A204.1 (cell line): ENCODE data around the gene F2RL2.

Experiments
- FAIRE-seq: peaks from 2 replicates; lab custom pipeline; 2012; peaks lifted over from hg19 to GRCh38; lab: Jason Lieb, UNC

Gene F2RL2

DNA sequence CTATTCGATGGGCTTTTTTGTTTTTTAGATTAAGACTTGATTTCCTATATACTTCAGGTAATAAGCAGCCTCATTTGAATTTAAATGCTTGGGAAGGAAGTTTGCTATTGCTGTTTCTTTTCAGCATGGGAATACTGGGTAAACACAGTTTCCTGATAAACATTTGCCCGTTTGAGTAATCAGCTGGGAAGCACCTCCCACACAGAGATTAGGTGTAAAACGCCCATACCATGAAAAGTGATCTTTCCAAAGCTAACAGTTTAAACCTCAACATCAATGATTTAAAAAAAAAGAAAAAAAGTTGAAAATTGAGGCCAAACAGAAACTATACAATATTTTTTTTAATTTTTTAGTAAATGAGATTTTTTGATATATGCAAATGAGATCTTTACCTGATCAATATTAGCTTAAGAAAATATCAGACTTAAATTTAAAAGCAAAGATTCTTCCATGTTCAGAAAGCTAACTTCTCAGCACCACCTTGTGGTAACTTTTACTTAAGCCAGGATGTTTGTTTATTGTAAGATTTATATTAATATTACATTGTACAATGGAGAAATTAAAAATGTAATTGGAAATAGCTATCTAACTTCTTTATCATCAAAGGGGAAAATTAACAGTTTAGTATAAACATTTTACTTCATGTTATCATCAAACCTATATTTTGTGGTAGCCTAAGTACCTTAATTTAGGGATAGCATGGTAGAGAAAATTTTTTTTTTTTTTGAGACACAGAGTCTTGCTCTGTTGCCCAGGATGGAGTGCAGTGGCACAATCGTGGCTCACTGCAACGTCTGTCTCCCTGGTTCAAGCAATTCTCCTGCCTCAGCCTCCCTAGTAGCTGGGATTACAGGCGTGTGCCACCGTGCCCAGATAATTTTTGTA, 39.8 kb downstream of the F2RL2 start:
- peak; percentile 96 for FAIRE-seq

DNA sequence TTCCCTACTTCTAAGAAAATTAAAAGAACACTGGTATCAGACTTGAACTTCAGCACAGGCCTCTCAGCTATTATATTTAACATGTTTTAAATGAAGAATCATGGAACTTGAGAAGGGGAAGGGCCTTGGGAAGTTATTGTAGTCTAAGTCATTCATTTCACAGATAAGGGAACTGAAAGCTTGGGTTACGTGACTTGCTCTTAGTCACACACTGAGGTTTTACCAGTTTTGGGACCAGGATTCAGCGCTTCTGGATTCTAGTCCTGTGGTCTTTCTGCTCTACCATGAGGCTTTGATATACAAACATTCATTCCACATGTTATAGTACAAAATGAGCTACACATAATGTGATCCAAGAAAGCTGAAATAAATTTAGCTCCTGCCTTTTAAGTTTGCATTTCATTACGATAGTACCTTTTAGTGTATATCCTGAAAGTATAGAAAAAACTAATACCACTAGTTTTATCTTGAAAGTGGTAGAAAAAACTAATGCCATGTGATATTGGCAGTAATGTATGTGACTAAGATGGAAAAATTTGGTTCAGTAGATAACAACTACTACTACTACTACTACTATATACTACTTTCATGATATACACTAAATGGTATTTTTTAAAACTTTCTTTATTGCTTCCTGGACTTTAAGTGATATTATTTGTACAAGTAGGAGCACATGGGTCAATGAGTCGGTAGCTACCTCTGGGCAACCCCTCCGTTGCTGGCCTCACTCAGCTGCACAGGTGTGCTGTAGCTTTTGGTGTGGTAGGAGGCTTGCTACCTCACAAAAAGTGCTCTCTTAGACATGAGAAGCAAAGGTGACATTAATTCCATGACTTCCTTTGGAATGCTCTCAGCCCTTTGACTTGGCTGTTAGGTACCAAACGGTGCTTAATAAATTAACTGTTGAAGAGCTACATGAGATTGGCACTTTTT, 40.7 kb downstream of the F2RL2 start:
- no peak for FAIRE-seq

DNA sequence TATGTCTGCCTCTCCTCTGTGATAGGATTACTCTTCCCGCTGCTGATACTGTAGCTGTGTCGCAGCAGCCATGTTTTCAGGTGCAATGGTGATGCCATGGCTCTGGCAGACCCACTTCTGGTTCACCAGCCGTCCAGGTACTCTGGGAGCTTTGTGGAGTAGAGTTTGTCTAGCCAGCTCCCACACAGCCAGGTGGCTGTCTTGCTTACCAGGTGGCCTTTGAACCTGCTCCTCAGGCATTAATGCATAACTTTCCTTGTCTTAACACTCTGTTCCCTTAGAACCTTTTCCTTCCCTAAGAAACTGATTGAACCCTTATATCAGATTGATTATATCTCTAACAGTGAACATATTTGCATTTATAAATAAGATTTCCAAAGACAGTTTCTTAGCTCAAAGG, 42.2 kb downstream of the F2RL2 start:
- FAIRE-seq: no peak

DNA sequence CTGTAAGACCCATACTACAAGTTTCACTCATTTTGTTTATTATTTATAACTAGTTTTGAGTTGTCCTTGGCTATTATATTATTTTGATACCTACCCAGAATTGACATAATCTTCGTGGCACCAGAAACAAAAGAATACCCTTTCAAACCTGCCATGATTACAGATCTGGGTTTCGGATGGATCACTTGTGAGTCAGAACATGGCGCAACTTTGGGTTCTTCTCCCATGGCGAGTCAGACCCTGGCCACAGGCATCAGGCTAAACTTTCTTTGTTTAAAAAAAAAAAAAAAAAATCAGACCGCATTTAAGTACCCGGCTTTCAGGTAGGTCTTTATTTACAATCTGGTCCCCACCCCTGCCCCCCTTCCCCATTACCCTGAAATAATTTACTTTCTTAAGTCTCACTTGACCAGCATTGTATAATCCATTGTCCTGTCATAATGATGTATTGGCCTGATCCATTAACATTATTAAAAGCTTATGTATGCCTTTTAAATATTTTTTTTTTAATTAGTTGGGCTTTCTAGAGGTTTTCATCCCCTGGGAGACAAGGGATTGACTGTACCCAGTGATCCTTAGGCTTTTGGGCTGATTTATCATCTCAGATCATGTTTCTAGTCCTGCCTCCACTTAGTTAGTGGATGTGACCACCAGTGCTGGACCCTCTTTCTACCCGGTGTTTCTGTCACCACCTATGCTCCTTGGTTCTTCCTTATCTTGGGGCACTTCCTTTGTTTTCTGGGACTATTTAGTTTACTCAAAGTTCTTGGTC, 43.9 kb downstream of the F2RL2 start:
- FAIRE-seq: no peak

DNA sequence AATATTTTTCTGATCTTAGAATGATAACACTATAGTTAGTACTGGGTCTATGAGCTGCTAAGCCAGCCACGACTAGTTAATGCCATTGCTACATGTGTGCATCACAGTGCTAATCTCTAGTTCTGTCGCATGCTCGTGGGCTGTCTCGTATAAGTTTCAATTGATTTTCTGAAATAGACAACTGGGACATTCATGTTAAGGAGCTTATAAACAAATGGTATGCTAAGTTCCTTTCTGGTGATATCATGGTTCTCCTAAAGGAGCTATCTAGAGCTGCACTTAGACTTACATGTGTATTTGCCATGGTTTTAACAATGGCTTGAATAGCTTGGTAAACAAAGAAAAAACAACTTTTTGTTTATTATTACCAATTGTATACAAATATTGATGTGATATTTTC, 46.2 kb downstream of the F2RL2 start:
- FAIRE-seq: no peak

DNA sequence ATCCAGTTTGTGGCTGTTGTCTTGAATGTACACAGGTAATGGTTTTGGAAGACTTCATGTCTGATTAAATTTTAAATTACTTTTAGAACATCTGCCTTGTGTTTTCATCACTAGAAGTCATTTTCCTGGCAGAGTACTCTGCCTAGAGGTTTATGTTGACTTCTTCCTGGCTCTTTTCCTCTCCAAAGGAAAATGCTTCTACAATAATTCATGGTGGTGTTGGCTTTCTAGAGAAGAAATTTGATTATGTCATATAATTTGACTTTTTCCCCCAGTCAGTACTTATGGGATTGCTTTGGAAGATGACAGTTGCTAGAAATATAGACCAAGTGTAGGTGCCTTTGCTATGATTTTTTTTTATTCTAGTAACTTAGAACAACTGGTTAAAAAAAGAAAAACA, 46.8 kb downstream of the F2RL2 start:
- no peak for FAIRE-seq

DNA sequence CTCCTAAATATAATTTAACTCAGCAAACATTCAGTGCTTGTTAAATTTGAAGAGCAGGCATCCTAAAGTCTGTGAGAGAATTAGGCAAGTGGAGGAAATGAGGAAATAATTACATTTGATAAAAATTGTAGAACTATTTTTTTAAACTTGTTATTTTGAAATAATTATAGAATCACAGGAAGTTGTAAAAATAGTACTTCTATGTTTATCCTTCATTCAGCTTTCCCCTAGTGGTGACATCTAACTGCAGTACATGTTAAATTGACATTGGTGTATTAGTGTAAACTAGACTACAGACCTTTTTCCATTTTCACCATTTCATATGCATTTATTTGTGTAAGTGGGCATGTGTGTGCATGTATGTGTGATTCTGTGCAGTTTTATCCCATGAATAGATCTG, 51.6 kb downstream of the F2RL2 start:
- no peak for FAIRE-seq

DNA sequence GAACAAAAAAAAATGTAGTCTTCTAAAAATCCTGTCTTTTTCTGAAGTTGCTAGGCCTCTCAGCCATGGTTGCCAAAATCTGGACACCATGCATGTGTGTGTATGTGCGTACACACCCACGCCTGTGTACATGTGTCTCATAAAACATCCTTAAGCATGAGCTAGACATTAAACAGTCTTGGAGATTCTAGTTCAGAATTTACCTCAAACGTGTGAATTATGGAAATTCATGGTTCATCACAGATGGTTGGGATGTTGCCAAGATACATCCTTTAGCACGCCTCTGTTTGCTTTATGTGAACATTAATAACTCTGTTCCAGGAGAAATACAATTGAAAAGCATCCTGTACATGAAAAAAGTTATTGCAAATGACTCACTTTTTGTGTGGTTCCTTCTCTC, 53.0 kb downstream of the F2RL2 start:
- FAIRE-seq: no peak
